H1 (cell line): ENCODE results near the gene LMAN2. TPM values are rescaled to one million over a fixed set of nuclear protein-coding genes. Genes with fewer than 3 reads are reported as not detected.

Experiments
- CTCF ChIA-PET: fragments of 300-600 bp; sonication (Branson Sonifier 250); formaldehyde crosslinking; loops from one replicate; lab custom pipeline; 2021; ENCODE audit not compliant: partially characterized antibody; lab: Charles Lee
- POLR2A ChIA-PET: fragments of 300-600 bp; sonication (Branson Sonifier 250); formaldehyde crosslinking; loops from one replicate; lab custom pipeline; 2021; ENCODE audit warnings: inconsistent platforms; ENCODE audit not compliant: partially characterized antibody; lab: Charles Lee
- DNase-seq, 2 experiments: peaks; one replicate each; pipeline versions ENCODE4 v3.0.0 to v3.0.0-alpha.2; 2010 to 2022; ENCODE audit warnings: low spot score in 2 of 2, low read depth in 1 of 2, mixed read lengths in 1 of 2
- FAIRE-seq: peaks from 2 replicates; lab custom pipeline; 2011; peaks lifted over from hg19 to GRCh38; lab: Jason Lieb, UNC
- H2AFZ ChIP-seq: 2 replicates; pipeline ENCODE4 v1.8.1; 2012; ENCODE audit warnings: low read length, inconsistent platforms
- H2AK5ac ChIP-seq: 2 replicates; pipeline ENCODE4 v1.6.1; 2013; ENCODE audit warnings: low read depth, low read length
- H2BK120ac ChIP-seq: replicated peaks from 2 replicates; pipeline ENCODE3; 2013; ENCODE audit warnings: low read depth, low read length, inconsistent platforms
- H2BK12ac ChIP-seq: 2 replicates; pipeline ENCODE4 v1.6.1; 2013; ENCODE audit warnings: low read depth, low read length
- H2BK15ac ChIP-seq: 2 replicates; pipeline ENCODE4 v1.6.1; 2013; ENCODE audit warnings: low read length
- H2BK20ac ChIP-seq: 2 replicates; pipeline ENCODE4 v1.6.1; 2013; ENCODE audit warnings: low read length
- H2BK5ac ChIP-seq: 2 replicates; pipeline ENCODE4 v1.6.1; 2013; ENCODE audit warnings: low read depth, low read length
- H3K14ac ChIP-seq: 2 replicates; pipeline ENCODE4 v1.6.1; 2013; ENCODE audit warnings: inconsistent platforms; ENCODE audit not compliant: insufficient read length
- H3K18ac ChIP-seq: 2 replicates; pipeline ENCODE4 v1.6.1; 2013; ENCODE audit warnings: low read length; ENCODE audit errors: extremely low read depth
- H3K23ac ChIP-seq: 2 replicates; pipeline ENCODE4 v1.6.1; 2013; ENCODE audit warnings: inconsistent platforms; ENCODE audit not compliant: insufficient read length
- H3K23me2 ChIP-seq: 2 replicates; pipeline ENCODE4 v1.6.1; 2013; ENCODE audit warnings: low read depth, low read length
- H3K27ac ChIP-seq: 2 replicates; pipeline ENCODE4 v1.6.1; 2011; ENCODE audit warnings: low read depth, low read length, inconsistent platforms
- H3K27me3 ChIP-seq, 4 experiments: replicated peaks in 1 of 4; 1 replicate in 1 of 4; 2 replicates in 3 of 4; pipeline versions ENCODE4 v1.6.1 to v1.8.1; 2011 to 2013; ENCODE audit warnings: low read length in 3 of 4, mild to moderate bottlenecking in 3 of 4, inconsistent platforms in 2 of 4, mixed read lengths in 2 of 4, moderate library complexity in 1 of 4; ENCODE audit not compliant: control insufficient read depth in 3 of 4, insufficient read depth in 3 of 4; ENCODE audit errors: extremely low read depth in 1 of 4
- H3K36me3 ChIP-seq, 4 experiments: 2 replicates each; pipeline versions ENCODE4 v1.6.1 to v1.8.1; 2011 to 2013; ENCODE audit warnings: mild to moderate bottlenecking in 4 of 4, low read length in 3 of 4, moderate library complexity in 2 of 4, control low read depth in 1 of 4, inconsistent platforms in 1 of 4; ENCODE audit not compliant: insufficient read depth in 4 of 4, control insufficient read depth in 2 of 4
- H3K4ac ChIP-seq: replicated peaks from 2 replicates; pipeline ENCODE3; 2013; ENCODE audit warnings: low read length, low read depth, mixed read lengths, inconsistent platforms; ENCODE audit not compliant: insufficient read length
- H3K4me1 ChIP-seq, 4 experiments: replicated peaks in 1 of 4; 1 replicate in 1 of 4; 2 replicates in 3 of 4; pipeline versions ENCODE4 v1.6.1 to v1.8.1; 2011 to 2013; ENCODE audit warnings: low read length in 3 of 4, inconsistent platforms in 2 of 4, mixed read lengths in 1 of 4; ENCODE audit not compliant: insufficient read depth in 4 of 4, control insufficient read depth in 3 of 4
- H3K4me2 ChIP-seq, 2 experiments: 2 replicates each; pipeline versions ENCODE4 v1.6.1 to v1.8.1; 2011 to 2013; ENCODE audit warnings: low read depth in 2 of 2, low read length in 2 of 2, control low read depth in 1 of 2, inconsistent platforms in 1 of 2, mild to moderate bottlenecking in 1 of 2; ENCODE audit not compliant: insufficient read depth in 1 of 2
- H3K4me3 ChIP-seq, 4 experiments: fragments of 200-600, 300-600 bp in 1 of 4; sonication (generic), shearing (Covaris generic), sonication (Bioruptor Twin) in 1 of 4; 2 replicates each; pipeline versions ENCODE4 v1.5.1 to v1.8.1; 2011 to 2016; ENCODE audit warnings: low read length in 4 of 4, low read depth in 3 of 4, control low read depth in 2 of 4, inconsistent platforms in 2 of 4, mild to moderate bottlenecking in 2 of 4, mixed read lengths in 1 of 4, moderate library complexity in 1 of 4; ENCODE audit not compliant: insufficient read depth in 2 of 4; ENCODE audit errors: extremely low read depth in 1 of 4
- H3K56ac ChIP-seq: replicated peaks from 2 replicates; pipeline ENCODE3; 2013; ENCODE audit warnings: low read depth, mild to moderate bottlenecking, mixed read lengths, low read length, inconsistent platforms; ENCODE audit not compliant: insufficient read length
- H3K79me1 ChIP-seq: 2 replicates; pipeline ENCODE4 v1.6.1; 2013; ENCODE audit warnings: low read depth, low read length, control low read depth
- H3K79me2 ChIP-seq, 2 experiments: 2 replicates each; pipeline versions ENCODE4 v1.6.1 to v1.8.1; 2012 to 2013; ENCODE audit warnings: low read length in 2 of 2, mild to moderate bottlenecking in 2 of 2, inconsistent platforms in 1 of 2; ENCODE audit not compliant: insufficient read depth in 2 of 2, control insufficient read depth in 1 of 2
- H3K9ac ChIP-seq, 4 experiments: replicated peaks in 1 of 4; 1 replicate in 1 of 4; 2 replicates in 3 of 4; pipeline versions ENCODE4 v1.6.1 to v1.8.1; 2011 to 2013; ENCODE audit warnings: low read depth in 3 of 4, low read length in 3 of 4, control low read depth in 2 of 4, mild to moderate bottlenecking in 2 of 4, moderate library complexity in 2 of 4, inconsistent platforms in 1 of 4; ENCODE audit errors: extremely low read depth in 1 of 4
- H3K9me3 ChIP-seq, 2 experiments: 2 replicates each; pipeline versions ENCODE4 v1.6.1 to v1.8.1; 2012 to 2013; ENCODE audit warnings: mild to moderate bottlenecking in 2 of 2, moderate library complexity in 2 of 2, control low read depth in 1 of 2, inconsistent platforms in 1 of 2, low read depth in 1 of 2, low read length in 1 of 2, mixed read lengths in 1 of 2; ENCODE audit not compliant: insufficient read depth in 2 of 2
- H4K20me1 ChIP-seq, 2 experiments: replicated peaks in 1 of 2; 2 replicates each; pipeline versions ENCODE3 to v1.8.1; 2011 to 2013; ENCODE audit warnings: inconsistent platforms in 2 of 2, low read length in 2 of 2, mild to moderate bottlenecking in 1 of 2; ENCODE audit not compliant: insufficient read depth in 2 of 2, control insufficient read depth in 1 of 2
- H4K5ac ChIP-seq: 2 replicates; pipeline ENCODE4 v1.6.1; 2013; ENCODE audit warnings: low read length, low read depth, mixed read lengths, inconsistent platforms; ENCODE audit not compliant: insufficient read length
- H4K8ac ChIP-seq: 2 replicates; pipeline ENCODE4 v1.8.0; 2013; ENCODE audit warnings: mild to moderate bottlenecking, moderate library complexity, low read length, inconsistent platforms; ENCODE audit not compliant: insufficient read depth; ENCODE audit errors: extremely low read depth
- H4K91ac ChIP-seq: replicated peaks from 2 replicates; pipeline ENCODE3; 2013; ENCODE audit warnings: low read length, mixed read lengths, inconsistent platforms; ENCODE audit not compliant: insufficient read length
- HDAC2 ChIP-seq, 2 experiments: fragments of 300-600 bp in 1 of 2; sonication (generic) in 1 of 2; IDR thresholded peaks; 2 replicates each; pipeline ENCODE4 v1.6.1; 2011 to 2012; ENCODE audit warnings: low read depth in 2 of 2, low read length in 2 of 2, mild to moderate bottlenecking in 2 of 2, moderate library complexity in 2 of 2, borderline replicate concordance in 1 of 2, inconsistent platforms in 1 of 2
- KDM1A ChIP-seq: fragments of 200-600, 300-600 bp; sonication (generic); IDR thresholded peaks from 2 replicates; pipeline ENCODE4 v1.7.1; 2016; ENCODE audit warnings: mild to moderate bottlenecking, low read length, borderline replicate concordance
- MAFK ChIP-seq: IDR thresholded peaks from 2 replicates; pipeline ENCODE4 v1.6.1; 2012; ENCODE audit warnings: low read depth, mild to moderate bottlenecking, improper control_type of control experiment, low read length
- RBBP5 ChIP-seq: IDR thresholded peaks from 2 replicates; pipeline ENCODE4 v1.7.1; 2012; ENCODE audit warnings: low read depth, mild to moderate bottlenecking, inconsistent platforms, low read length, moderate library complexity, borderline replicate concordance
- SAP30 ChIP-seq: fragments of 300-600 bp; sonication (generic); IDR thresholded peaks from 2 replicates; pipeline ENCODE4 v1.7.1; 2012; ENCODE audit warnings: low read length, moderate library complexity, mild to moderate bottlenecking, inconsistent platforms; ENCODE audit not compliant: insufficient read depth, insufficient replicate concordance
- TAF1 ChIP-seq: IDR thresholded peaks from 2 replicates; pipeline ENCODE4 v1.6.1; 2011; ENCODE audit warnings: mild to moderate bottlenecking, low read depth, low read length
- ZNF274 ChIP-seq: IDR thresholded peaks from 2 replicates; pipeline ENCODE4 v1.7.0; 2012; ENCODE audit warnings: low read length, borderline replicate concordance; ENCODE audit errors: extremely low read depth
- WGBS, 2 experiments: shearing (Covaris generic) in 1 of 2; methylation state at CpG; one replicate each; pipeline versions ENCODE4 v1.1.6 to v1.1.7; 2013 to 2015; ENCODE audit warnings: low lambda C conversion rate in 2 of 2, mixed read lengths in 2 of 2, inconsistent platforms in 1 of 2, low coverage in 1 of 2, missing lambda C conversion rate in 1 of 2; ENCODE audit not compliant: insufficient replicate concordance in 2 of 2, insufficient coverage in 1 of 2, insufficient read length in 1 of 2; ENCODE audit errors: extremely low coverage in 1 of 2, missing lambda C conversion rate in 1 of 2; 5-methylcytosine and 5-hydroxymethylcytosine counted together
- polyA plus RNA-seq, 7 experiments: library from polyadenylated mRNA; depleted of rRNA in 3 of 7; stranded (reverse) in 5 of 7; unstranded in 2 of 7; fragments of >200 nt in 5 of 7; fragments of 200-250 nt in 2 of 7; gene quantifications; 1 replicate in 5 of 7; 2 replicates in 1 of 7; 4 replicates in 1 of 7; pipeline versions ENCODE4 v1.2.1 to v1.2.3, GENCODE V29; 2011 to 2013; ENCODE audit warnings: missing spikeins in 2 of 7, mixed read lengths in 2 of 7
- total RNA-seq: library from RNA; stranded (reverse); fragmentation: NEBNext Ultra II Directional; extraction: Animal tissue kit (Norgen Biotek cat#: 25700); gene quantifications from 2 replicates; pipeline ENCODE4 v1.2.1, GENCODE V29; 2021

The LMAN2 gene
- total and polyA plus RNA-seq, 2 of the 8 experiments (the other 6 are each of a cell fraction or from before 2014, with no cell fraction given), result 116 to 225 TPM

DNA sequence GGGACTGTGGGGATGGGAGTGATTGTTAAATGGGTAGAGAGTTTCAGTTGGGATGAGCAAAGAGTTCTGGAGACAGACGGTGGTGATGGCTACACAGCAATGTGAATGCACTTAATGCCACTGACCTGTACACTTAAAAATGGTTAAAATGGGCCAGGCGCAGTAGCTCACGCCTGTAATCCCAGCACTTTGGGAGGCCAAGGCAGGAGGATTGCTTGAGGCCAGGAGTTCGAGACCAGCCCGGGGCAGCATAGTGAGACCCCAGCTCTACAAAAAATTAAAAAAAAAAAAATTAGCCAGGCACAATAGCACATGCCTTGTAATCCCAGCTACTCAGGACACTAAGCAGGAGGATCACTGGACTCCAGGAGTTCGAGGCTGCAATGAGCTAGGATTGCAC is 7.7 kb downstream of the LMAN2 start:
- Histone ChIP-seq H4K20me1 (peaks cover 4 to 6% of the 10 kb centered on the region in 2 experiments), H4K91ac (no peak overlapping the region), H3K27me3 (no peaks in the 10 kb centered on the region), H2BK15ac (no peak overlapping the region), H3K79me1 (peaks cover 12% of the 10 kb centered on the region), H3K4ac (no peak overlapping the region), H2AFZ (no peak overlapping the region), H3K4me3 (no peak overlapping the region), H3K18ac (no peak overlapping the region), H3K23me2 (no peaks in the 10 kb centered on the region), H2BK12ac (no peak overlapping the region), H4K8ac (no peak overlapping the region), H2AK5ac (no peak overlapping the region), H2BK5ac (no peak overlapping the region), H2BK20ac (no peak overlapping the region), H2BK120ac (no peak overlapping the region), H4K5ac (no peak overlapping the region), H3K79me2 (peaks cover 6 to 61% of the 10 kb centered on the region in 2 experiments), H3K4me2 (no peak overlapping the region), H3K27ac (no peak overlapping the region), H3K56ac (no peak overlapping the region), H3K23ac (no peak overlapping the region), H3K14ac (no peak overlapping the region), H3K4me1 (peaks cover 0 to 4% (median 1%) of the 10 kb centered on the region in 4 experiments; a peak in 1 of 7 replicates), H3K9me3 (no peaks in the 10 kb centered on the region), H3K36me3 (peaks cover 1 to 10% (median 5%) of the 10 kb centered on the region in 4 experiments; a peak in 2 of 8 replicates), H3K9ac (no peak overlapping the region)
- ChIA-PET POLR2A (interaction anchor here (0.6 to 1.1 kb wide), 2 partner anchors 15 to 106 kb away, joined by 3 read pairs; no protein-coding TSS in a partner anchor), CTCF (interaction anchor here (0.9 to 1.7 kb wide), 4 partner anchors 8 to 34 kb away, joined by 3 to 4 read pairs (median 4); no protein-coding TSS in a partner anchor)
- DNase-seq (no peak), FAIRE-seq (no peak)
- WGBS, 2 experiments, result 95% methylated on average over 6 of the region's 6 CpGs; no CpG with 5 or more reads in 1 of the 2 experiments
- no peak for TF ChIP-seq RBBP5
- TF ChIP-seq HDAC2 (IDR thresholded peaks at IDR 0.05; ENCODE audit: borderline replicate concordance in 1 of 2, low read depth in 2 of 2, low read length in 2 of 2), result no peak
- no peak for TF ChIP-seq MAFK
- TF ChIP-seq KDM1A, result no peak
- no peak for TF ChIP-seq SAP30
- no peak for TF ChIP-seq TAF1
- TF ChIP-seq ZNF274, result no peak
